ENCODE measurements around the gene MLXIPL. TPM values are rescaled to one million over a fixed set of nuclear protein-coding genes. Genes with fewer than 3 reads are reported as not detected.
"Not testable (repeated sequence)": the region's sequence is repeated elsewhere in the genome, so short reads cannot be mapped to it uniquely, and the experiment has no call there.

The MLXIPL gene
- total RNA-seq, 2 donors from 2014 or later: 39.7 to 58.0 TPM

- H3K4me1 Mint-ChIP-seq: no peaks in the 10 kb centered on the region
- no peak overlapping the region for H3K4me3 Mint-ChIP-seq
- Histone ChIP-seq H3K4me1 (ENCODE audit: control insufficient read depth, insufficient read depth, low read length) (no peaks in the 10 kb centered on the region), H3K9ac (ENCODE audit: extremely low read depth, low read length, poor library complexity, severe bottlenecking) (no peak overlapping the region), H3K4me3 (ENCODE audit: low read length) (no peak overlapping the region), H3K36me3 (ENCODE audit: control insufficient read depth, insufficient read depth, low read length) (no peaks in the 10 kb centered on the region), H3K27me3 (ENCODE audit: control insufficient read depth, insufficient read depth, low read length, poor library complexity, severe bottlenecking) (no peaks in the 10 kb centered on the region), H3K27ac (ENCODE audit: low read depth, low read length) (no peak overlapping the region), H3K9me3 (ENCODE audit: control insufficient read depth, low read length) (peaks cover 6% of the 10 kb centered on the region)
- peaks cover 11% of the 10 kb centered on the region for H3K9me3 Mint-ChIP-seq
- TF ChIP-seq CTCF (conservative IDR thresholded peaks at IDR 0.05): no peak
- DNase-seq: no peak
- H3K36me3 Mint-ChIP-seq (ENCODE audit: low read depth): no peaks in the 10 kb centered on the region
- no peak overlapping the region for H3K27ac Mint-ChIP-seq
- peaks cover 62% of the 10 kb centered on the region for H3K27me3 Mint-ChIP-seq (ENCODE audit: insufficient read depth)
These were observed 38.7 kb upstream of the MLXIPL start for GRCh38 chr7:73663033-73663432.

GRCh38 chr7:73660594-73660993 lies 36.3 kb upstream of the MLXIPL start:
- DNase-seq; H3K4me3 Mint-ChIP-seq; H3K36me3 ChIP-seq (ENCODE audit: control insufficient read depth, insufficient read depth, low read length); H3K4me1 Mint-ChIP-seq; H3K4me3 ChIP-seq (ENCODE audit: low read length); H3K27ac Mint-ChIP-seq; H3K9ac ChIP-seq (ENCODE audit: extremely low read depth, low read length, poor library complexity, severe bottlenecking); H3K9me3 ChIP-seq (ENCODE audit: control insufficient read depth, low read length); H3K27ac ChIP-seq (ENCODE audit: low read depth, low read length); H3K27me3 ChIP-seq (ENCODE audit: control insufficient read depth, insufficient read depth, low read length, poor library complexity, severe bottlenecking); H3K36me3 Mint-ChIP-seq (ENCODE audit: low read depth); H3K4me1 ChIP-seq (ENCODE audit: control insufficient read depth, insufficient read depth, low read length): not testable (repeated sequence)
- Mint-ChIP-seq H3K9me3 (peaks cover 12% of the 10 kb centered on the region), H3K27me3 (ENCODE audit: insufficient read depth) (peaks cover 45% of the 10 kb centered on the region)
- WGBS, 2 experiments (ENCODE audit: insufficient coverage in 1 of 2, insufficient read length in 1 of 2): 92 to 94% methylated on average over 4 of the region's 4 CpGs

GRCh38 chr7:73659983-73660382 lies 35.7 kb upstream of the MLXIPL start:
- no peak overlapping the region for H3K4me3 Mint-ChIP-seq
- peaks cover 18% of the 10 kb centered on the region for H3K9me3 Mint-ChIP-seq
- H3K4me1 ChIP-seq (ENCODE audit: control insufficient read depth, insufficient read depth, low read length): no peaks in the 10 kb centered on the region
- no peaks in the 10 kb centered on the region for H3K4me1 Mint-ChIP-seq
- no peaks in the 10 kb centered on the region for H3K27me3 ChIP-seq (ENCODE audit: control insufficient read depth, insufficient read depth, low read length, poor library complexity, severe bottlenecking)
- H3K36me3 ChIP-seq (ENCODE audit: control insufficient read depth, insufficient read depth, low read length): no peaks in the 10 kb centered on the region
- no peaks in the 10 kb centered on the region for H3K36me3 Mint-ChIP-seq (ENCODE audit: low read depth)
- H3K27me3 Mint-ChIP-seq (ENCODE audit: insufficient read depth): peaks cover 43% of the 10 kb centered on the region
- no peak overlapping the region for H3K9ac ChIP-seq (ENCODE audit: extremely low read depth, low read length, poor library complexity, severe bottlenecking)
- H3K27ac Mint-ChIP-seq: no peak overlapping the region
- WGBS, 2 experiments (ENCODE audit: insufficient coverage in 1 of 2, insufficient read length in 1 of 2): 59 to 81% methylated on average over 8 of the region's 8 CpGs
- H3K9me3 ChIP-seq (ENCODE audit: control insufficient read depth, low read length): peaks cover 11% of the 10 kb centered on the region
- H3K4me3 ChIP-seq (ENCODE audit: low read length): no peak overlapping the region
- H3K27ac ChIP-seq (ENCODE audit: low read depth, low read length): no peak overlapping the region
- TF ChIP-seq CTCF (conservative IDR thresholded peaks at IDR 0.05): no peak
- DNase-seq: no peak

GRCh38 chr7:73655309-73655708 lies 31.0 kb upstream of the MLXIPL start:
- not testable (repeated sequence) for H3K27ac ChIP-seq (ENCODE audit: low read depth, low read length); H3K4me1 ChIP-seq (ENCODE audit: control insufficient read depth, insufficient read depth, low read length); H3K4me3 ChIP-seq (ENCODE audit: low read length); H3K36me3 ChIP-seq (ENCODE audit: control insufficient read depth, insufficient read depth, low read length); DNase-seq; H3K4me3 Mint-ChIP-seq; H3K36me3 Mint-ChIP-seq (ENCODE audit: low read depth); H3K9ac ChIP-seq (ENCODE audit: extremely low read depth, low read length, poor library complexity, severe bottlenecking); H3K27ac Mint-ChIP-seq; H3K4me1 Mint-ChIP-seq
- Histone ChIP-seq H3K27me3 (ENCODE audit: control insufficient read depth, insufficient read depth, low read length, poor library complexity, severe bottlenecking) (peaks cover 13% of the 10 kb centered on the region), H3K9me3 (ENCODE audit: control insufficient read depth, low read length) (peaks cover 11% of the 10 kb centered on the region)
- WGBS, 2 experiments (ENCODE audit: insufficient coverage in 1 of 2, insufficient read length in 1 of 2): 84% methylated on average over 4 of the region's 4 CpGs; no CpG with 5 or more reads in 1 of the 2 experiments
- Mint-ChIP-seq H3K27me3 (ENCODE audit: insufficient read depth) (peaks cover 37% of the 10 kb centered on the region), H3K9me3 (peaks cover 11% of the 10 kb centered on the region)
